ENCODE data around the gene NLGN4Y.
"Not testable (repeated sequence)": the region's sequence is repeated elsewhere in the genome, so short reads cannot be mapped to it uniquely, and the experiment has no call there.

NLGN4Y gene

GRCh38 chrY:14834103-14835060 lies 310.1 kb downstream of the NLGN4Y start:
- TF ChIP-seq, protein P1, sequence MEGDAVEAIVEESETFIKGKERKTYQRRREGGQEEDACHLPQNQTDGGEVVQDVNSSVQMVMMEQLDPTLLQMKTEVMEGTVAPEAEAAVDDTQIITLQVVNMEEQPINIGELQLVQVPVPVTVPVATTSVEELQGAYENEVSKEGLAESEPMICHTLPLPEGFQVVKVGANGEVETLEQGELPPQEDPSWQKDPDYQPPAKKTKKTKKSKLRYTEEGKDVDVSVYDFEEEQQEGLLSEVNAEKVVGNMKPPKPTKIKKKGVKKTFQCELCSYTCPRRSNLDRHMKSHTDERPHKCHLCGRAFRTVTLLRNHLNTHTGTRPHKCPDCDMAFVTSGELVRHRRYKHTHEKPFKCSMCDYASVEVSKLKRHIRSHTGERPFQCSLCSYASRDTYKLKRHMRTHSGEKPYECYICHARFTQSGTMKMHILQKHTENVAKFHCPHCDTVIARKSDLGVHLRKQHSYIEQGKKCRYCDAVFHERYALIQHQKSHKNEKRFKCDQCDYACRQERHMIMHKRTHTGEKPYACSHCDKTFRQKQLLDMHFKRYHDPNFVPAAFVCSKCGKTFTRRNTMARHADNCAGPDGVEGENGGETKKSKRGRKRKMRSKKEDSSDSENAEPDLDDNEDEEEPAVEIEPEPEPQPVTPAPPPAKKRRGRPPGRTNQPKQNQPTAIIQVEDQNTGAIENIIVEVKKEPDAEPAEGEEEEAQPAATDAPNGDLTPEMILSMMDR (conservative IDR thresholded peaks at IDR 0.05; ENCODE audit: low read depth): no peak
- POLR2A ChIA-PET (ENCODE audit: low non-redundant PET): no interaction called here
- no peak overlapping the region for H3K27ac ChIP-seq
- no peak for DNase-seq (ENCODE audit: low spot score)
- CTCF ChIA-PET: no interaction called here

DNA sequence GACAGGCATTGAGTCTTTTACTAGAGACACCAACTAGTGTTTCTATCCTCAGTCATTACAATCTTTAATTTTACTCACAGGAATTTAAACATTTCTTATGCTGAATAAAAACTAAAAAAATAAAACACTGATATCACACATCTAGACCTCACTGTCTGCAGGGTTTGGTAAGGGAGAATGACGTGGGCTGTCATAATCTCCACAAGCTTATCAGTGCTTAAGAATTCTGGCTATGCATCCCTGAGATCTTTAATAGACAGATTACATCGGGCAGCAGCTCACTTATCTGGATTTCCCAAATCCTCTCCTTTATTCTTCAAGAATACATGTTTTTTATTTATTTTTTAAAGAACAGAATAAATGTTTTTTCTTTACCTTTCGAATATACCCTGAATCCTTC lies 313.1 kb downstream of the NLGN4Y start:
- DNase-seq (ENCODE audit: low spot score): no peak
- TF ChIP-seq, protein P1 (conservative IDR thresholded peaks at IDR 0.05; ENCODE audit: low read depth): no peak
- no peak overlapping the region for H3K27ac ChIP-seq
- ChIA-PET CTCF (no interaction called here), POLR2A (ENCODE audit: low non-redundant PET) (no interaction called here)

DNA sequence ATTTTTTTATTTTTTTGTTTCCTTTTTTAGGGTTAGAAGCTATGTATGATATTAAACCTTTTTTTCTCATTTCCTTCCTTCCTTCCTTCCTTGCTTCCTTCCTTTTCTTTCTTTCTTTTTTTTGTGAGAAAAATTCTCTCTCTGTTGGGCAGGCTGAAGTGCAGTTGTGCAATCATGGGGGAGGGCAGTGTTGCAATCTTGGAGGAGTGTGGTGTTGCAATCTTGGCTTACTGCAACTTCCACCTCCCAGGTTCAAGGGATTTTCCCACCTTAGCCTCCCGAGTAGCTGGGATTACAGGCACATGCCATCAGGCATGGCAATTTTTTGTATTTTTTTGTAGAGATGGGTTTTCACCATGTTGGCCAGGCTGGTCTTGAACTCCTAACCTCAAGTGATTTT lies 326.4 kb downstream of the NLGN4Y start:
- no peak for DNase-seq (ENCODE audit: low spot score)
- no peak overlapping the region for H3K27ac ChIP-seq
- POLR2A ChIA-PET (ENCODE audit: low non-redundant PET): no interaction called here
- TF ChIP-seq, protein P1 (conservative IDR thresholded peaks at IDR 0.05; ENCODE audit: low read depth): no peak
- CTCF ChIA-PET: no interaction called here

DNA sequence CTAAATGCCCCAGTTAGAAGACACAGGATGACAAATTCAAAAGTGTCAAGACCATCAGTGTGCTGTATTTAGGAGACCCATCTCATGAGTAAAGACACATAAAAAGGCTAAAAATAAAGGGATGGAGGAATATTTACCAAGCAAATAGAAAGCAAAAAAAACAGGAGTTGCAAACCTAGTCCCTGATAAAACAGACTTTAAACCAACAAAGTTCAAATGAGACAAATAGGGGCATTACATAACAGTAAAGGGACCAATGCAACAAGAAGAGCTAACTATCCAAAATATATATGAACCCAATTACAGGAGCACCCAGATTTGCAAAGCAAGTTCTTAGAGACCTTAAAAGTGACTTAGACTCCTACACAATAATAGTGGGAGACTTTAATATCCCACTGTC lies 336.1 kb downstream of the NLGN4Y start:
- ChIA-PET CTCF (no interaction called here), POLR2A (ENCODE audit: low non-redundant PET) (no interaction called here)
- H3K27ac ChIP-seq: no peak overlapping the region
- DNase-seq (ENCODE audit: low spot score): no peak
- TF ChIP-seq, protein P1 (conservative IDR thresholded peaks at IDR 0.05; ENCODE audit: low read depth): no peak

DNA sequence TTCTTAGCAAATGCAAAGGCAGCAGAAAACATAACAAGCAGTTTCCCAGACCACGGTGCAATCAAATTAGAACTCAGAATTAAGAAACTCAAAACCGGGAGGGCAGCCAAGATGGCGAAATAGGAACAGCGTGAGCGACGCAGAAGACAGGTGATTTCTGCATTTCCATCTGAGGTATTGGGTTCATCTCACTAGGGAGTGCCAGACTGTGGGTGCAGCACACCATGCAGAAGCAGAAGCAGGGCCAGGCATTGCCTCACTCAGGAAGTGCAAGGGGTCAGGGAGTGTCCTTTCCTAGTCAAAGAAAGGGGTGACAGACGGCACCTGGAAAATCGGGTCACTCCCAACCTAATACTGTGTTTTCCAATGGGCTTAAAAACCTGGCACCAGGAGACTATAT lies 336.7 kb downstream of the NLGN4Y start:
- CTCF ChIA-PET; H3K27ac ChIP-seq; DNase-seq (ENCODE audit: low spot score); POLR2A ChIA-PET (ENCODE audit: low non-redundant PET): not testable (repeated sequence)

DNA sequence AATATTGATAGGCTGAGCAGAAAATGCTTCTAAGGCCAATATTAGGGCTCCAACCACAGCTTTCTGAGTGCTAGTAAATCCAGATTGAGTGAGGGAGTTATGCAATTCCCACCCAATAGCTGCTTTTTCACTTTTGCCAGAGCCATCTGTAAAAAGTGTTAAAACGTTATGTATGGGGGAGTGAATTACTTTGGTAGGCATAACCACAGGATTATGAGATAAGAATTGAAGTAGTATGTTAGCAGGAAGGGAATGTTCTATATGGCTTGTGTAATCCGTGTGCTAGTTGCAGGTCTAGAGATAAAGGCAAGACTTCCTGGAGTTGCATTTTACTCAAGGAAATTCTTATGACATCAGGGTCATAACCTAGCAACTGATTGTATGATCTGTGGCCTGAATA lies 347.6 kb downstream of the NLGN4Y start:
- DNase-seq (ENCODE audit: low spot score): no peak
- H3K27ac ChIP-seq: no peak overlapping the region
- ChIA-PET CTCF (no interaction called here), POLR2A (ENCODE audit: low non-redundant PET) (no interaction called here)
- TF ChIP-seq, protein P1 (conservative IDR thresholded peaks at IDR 0.05; ENCODE audit: low read depth): no peak
